HepG2 (cell line): ENCODE results near the gene R3HCC1L. TPM values are rescaled to one million over a fixed set of nuclear protein-coding genes. Genes with fewer than 3 reads are reported as not detected.
A peak's percentile ranks its signal among the peaks of the same experiment; 100 is the strongest.

ENCODE experiments used
- ATAC-seq: fragments of 200-7000 bp; cut with Tn5 transposase; 3 replicates; pipeline ENCODE4 v1.9.1; 2020; ENCODE audit warnings: mild to moderate bottlenecking, moderate library complexity
- BruUV-seq: library from RNA; stranded (reverse); fragments of 400-500 nt; replicated peaks from 2 replicates; lab custom pipeline; 2021; lab: Mats Ljungman, UMichigan
- CTCF ChIA-PET: fragments of 300-600 bp; formaldehyde crosslinking; extraction: SDS; loops from one replicate; lab custom pipeline; 2021; ENCODE audit warnings: low total read pairs, inconsistent platforms, low intra/inter-chr PET ratio; lab: Yijun Ruan, JAX
- POLR2A ChIA-PET: fragments of 350-600 bp; sonication (Branson Sonifier 250); formaldehyde crosslinking; loops from one replicate; lab custom pipeline; 2020; ENCODE audit warnings: antibody characterized with exemption, inconsistent platforms; lab: Yijun Ruan, JAX
- DNase-seq: peaks from one replicate; pipeline ENCODE4 v3.0.0-alpha.2; 2015; ENCODE audit warnings: low spot score
- FAIRE-seq: peaks from 3 replicates; lab custom pipeline; 2011; peaks lifted over from hg19 to GRCh38; lab: Jason Lieb, UNC
- H2AFZ ChIP-seq: one replicate; pipeline ENCODE4 v1.6.1; 2011; ENCODE audit warnings: low read length, inconsistent platforms
- H3K27ac ChIP-seq: fragments of 300-600 bp; 3 replicates; pipeline ENCODE4 v1.8.0; 2011; ENCODE audit warnings: mixed run types, mild to moderate bottlenecking, mixed read lengths, low read length, inconsistent platforms; ENCODE audit not compliant: insufficient read depth; ENCODE audit errors: extremely low read length
- H3K27me3 ChIP-seq, 2 experiments: fragments of 200-600 bp in 1 of 2; 2 replicates in 1 of 2; 3 replicates in 1 of 2; pipeline versions ENCODE4 v1.6.0 to v1.8.0; 2011; ENCODE audit warnings: low read length in 2 of 2, mild to moderate bottlenecking in 2 of 2, moderate library complexity in 2 of 2, inconsistent platforms in 1 of 2; ENCODE audit not compliant: insufficient read depth in 2 of 2, control insufficient read depth in 1 of 2
- H3K36me3 ChIP-seq, 2 experiments: fragments of 200-600 bp in 1 of 2; replicated peaks in 1 of 2; 2 replicates in 1 of 2; 3 replicates in 1 of 2; pipeline versions ENCODE4 v1.5.1 to v1.8.0; 2011; ENCODE audit warnings: low read length in 2 of 2, inconsistent platforms in 1 of 2; ENCODE audit not compliant: insufficient read depth in 2 of 2, control insufficient read depth in 1 of 2
- H3K4me1 ChIP-seq: 2 replicates; pipeline ENCODE4 v1.5.1; 2012; ENCODE audit warnings: low read length, inconsistent platforms; ENCODE audit not compliant: insufficient read depth
- H3K4me2 ChIP-seq: 2 replicates; pipeline ENCODE4 v1.6.0; 2011; ENCODE audit warnings: low read depth, low read length, inconsistent platforms
- H3K4me3 ChIP-seq, 3 experiments: fragments of 200-600 bp in 1 of 3; sonication (generic), shearing (Covaris generic) in 1 of 3; replicated peaks in 1 of 3; 2 replicates each; pipeline ENCODE4 v1.5.1; 2011 to 2016; ENCODE audit warnings: low read length in 3 of 3, inconsistent platforms in 2 of 3, low read depth in 2 of 3, mild to moderate bottlenecking in 2 of 3, control low read depth in 1 of 3, mixed read lengths in 1 of 3; ENCODE audit not compliant: insufficient read depth in 1 of 3
- H3K79me2 ChIP-seq: one replicate; pipeline ENCODE4 v1.6.1; 2011; ENCODE audit warnings: low read length, inconsistent platforms; ENCODE audit not compliant: insufficient read depth
- H3K9ac ChIP-seq: 2 replicates; pipeline ENCODE4 v1.6.0; 2011; ENCODE audit warnings: mild to moderate bottlenecking, low read depth, low read length, inconsistent platforms; ENCODE audit not compliant: insufficient read depth
- H3K9me3 ChIP-seq: 2 replicates; pipeline ENCODE4 v1.5.1; 2012; ENCODE audit warnings: mild to moderate bottlenecking, low read length
- H4K20me1 ChIP-seq: 2 replicates; pipeline ENCODE4 v1.6.0; 2011; ENCODE audit warnings: inconsistent platforms, mild to moderate bottlenecking, low read length, moderate library complexity; ENCODE audit not compliant: insufficient read depth
- BRD4 ChIP-seq: sonication (generic); formaldehyde crosslinking; IDR thresholded peaks from 2 replicates; pipeline ENCODE4 v1.4.0; 2020; ENCODE audit warnings: missing genetic modification reagents
- HNRNPLL ChIP-seq: fragments of 200-400 bp; formaldehyde crosslinking; IDR thresholded peaks from 2 replicates; pipeline ENCODE4 v1.6.1; 2017; ENCODE audit warnings: mild to moderate bottlenecking, low read depth, low read length; ENCODE audit not compliant: poor library complexity, severe bottlenecking
- WGBS: methylation state at CpG from one replicate; pipeline ENCODE4 v1.1.6; 2017; ENCODE audit warnings: low lambda C conversion rate; 5-methylcytosine and 5-hydroxymethylcytosine counted together
- in situ Hi-C: cut with HindIII; loops from 2 replicates; pipeline ENCODE4 v1.10.0; 2017; ENCODE audit warnings: low pct_unique_long_range_greater_than_20kb; ENCODE audit not compliant: extremely low pct_ligation_motif_present
- intact Hi-C: fragments of 100-400 bp; cut with micrococcal nuclease; formaldehyde crosslinking; loops from one replicate; pipeline ENCODE4 v1.10.0; 2022; ENCODE audit not compliant: unreplicated experiment
- polyA plus RNA-seq, 8 experiments: library from polyadenylated mRNA; depleted of rRNA in 3 of 8; stranded (reverse) in 7 of 8; unstranded in 1 of 8; fragments of >200 nt; fragmentation: Illumina TruSeq in 4 of 8; extraction: Trizol in 4 of 8; gene quantifications; 2 replicates each; pipeline versions ENCODE4 v1.2.1 to v1.2.3, GENCODE V29; 2011 to 2016; ENCODE audit warnings: low read depth in 4 of 8, missing spikeins in 1 of 8, mixed read lengths in 1 of 8; ENCODE audit not compliant: insufficient read depth in 1 of 8
- total RNA-seq, 5 experiments: library from RNA; depleted of rRNA; stranded (reverse); fragments of >200 nt; fragmentation: Illumina TruSeq; extraction: Trizol; gene quantifications; 2 replicates each; pipeline ENCODE4 v1.2.3, GENCODE V29; 2016; ENCODE audit warnings: low read depth in 1 of 5
- TF ChIP-seq, protein P1 (sequence below): sonication (generic); formaldehyde crosslinking; IDR thresholded peaks from 2 replicates; pipeline ENCODE4 v1.5.1; 2020; ENCODE audit warnings: missing genetic modification reagents, mild to moderate bottlenecking, borderline replicate concordance
- TF ChIP-seq, protein P2 (sequence below): sonication (generic); formaldehyde crosslinking; IDR thresholded peaks from 2 replicates; pipeline ENCODE4 v1.8.1; 2022; ENCODE audit warnings: low read depth, mild to moderate bottlenecking, missing genetic modification reagents
- TF ChIP-seq, protein P3 (sequence below): sonication (generic); formaldehyde crosslinking; IDR thresholded peaks from 2 replicates; pipeline ENCODE4 v1.5.1; 2020; ENCODE audit warnings: mild to moderate bottlenecking, missing genetic modification reagents, moderate library complexity

Gene R3HCC1L
- total and polyA plus RNA-seq, 2 of the 13 experiments (the other 11 are each of a cell fraction or from before 2014, with no cell fraction given), result 6.5 to 12.2 TPM

DNA sequence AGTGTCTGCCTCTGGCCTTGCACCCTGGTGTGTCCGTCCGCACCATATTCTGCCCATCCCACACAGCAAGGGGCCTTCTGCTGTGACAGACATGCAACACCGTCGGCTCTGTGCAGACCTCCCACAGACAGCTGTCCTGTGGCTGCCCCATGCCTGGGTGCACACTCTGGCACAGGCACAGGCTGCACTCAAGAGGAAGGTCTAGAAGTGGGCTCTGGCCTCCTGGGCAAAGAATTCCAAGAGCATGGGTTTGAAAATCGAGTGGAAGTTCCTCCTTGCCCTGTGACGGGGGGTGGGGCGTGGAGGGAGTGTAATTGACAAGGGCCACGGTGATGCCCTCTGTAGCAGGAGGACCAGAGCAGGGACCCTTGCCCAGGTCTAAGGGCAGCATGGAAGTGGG lies 137.8 kb downstream of the R3HCC1L start:
- H3K27ac ChIP-seq, result no peak overlapping the region
- no peaks in the 10 kb centered on the region for H3K36me3 ChIP-seq
- TF ChIP-seq, protein P1, sequence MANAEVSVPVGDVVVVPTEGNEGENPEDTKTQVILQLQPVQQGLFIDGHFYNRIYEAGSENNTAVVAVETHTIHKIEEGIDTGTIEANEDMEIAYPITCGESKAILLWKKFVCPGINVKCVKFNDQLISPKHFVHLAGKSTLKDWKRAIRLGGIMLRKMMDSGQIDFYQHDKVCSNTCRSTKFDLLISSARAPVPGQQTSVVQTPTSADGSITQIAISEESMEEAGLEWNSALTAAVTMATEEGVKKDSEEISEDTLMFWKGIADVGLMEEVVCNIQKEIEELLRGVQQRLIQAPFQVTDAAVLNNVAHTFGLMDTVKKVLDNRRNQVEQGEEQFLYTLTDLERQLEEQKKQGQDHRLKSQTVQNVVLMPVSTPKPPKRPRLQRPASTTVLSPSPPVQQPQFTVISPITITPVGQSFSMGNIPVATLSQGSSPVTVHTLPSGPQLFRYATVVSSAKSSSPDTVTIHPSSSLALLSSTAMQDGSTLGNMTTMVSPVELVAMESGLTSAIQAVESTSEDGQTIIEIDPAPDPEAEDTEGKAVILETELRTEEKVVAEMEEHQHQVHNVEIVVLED, result no peak
- TF ChIP-seq HNRNPLL (no peak), BRD4 (CRISPR knock-in tag) (no peak)
- TF ChIP-seq, protein P2, sequence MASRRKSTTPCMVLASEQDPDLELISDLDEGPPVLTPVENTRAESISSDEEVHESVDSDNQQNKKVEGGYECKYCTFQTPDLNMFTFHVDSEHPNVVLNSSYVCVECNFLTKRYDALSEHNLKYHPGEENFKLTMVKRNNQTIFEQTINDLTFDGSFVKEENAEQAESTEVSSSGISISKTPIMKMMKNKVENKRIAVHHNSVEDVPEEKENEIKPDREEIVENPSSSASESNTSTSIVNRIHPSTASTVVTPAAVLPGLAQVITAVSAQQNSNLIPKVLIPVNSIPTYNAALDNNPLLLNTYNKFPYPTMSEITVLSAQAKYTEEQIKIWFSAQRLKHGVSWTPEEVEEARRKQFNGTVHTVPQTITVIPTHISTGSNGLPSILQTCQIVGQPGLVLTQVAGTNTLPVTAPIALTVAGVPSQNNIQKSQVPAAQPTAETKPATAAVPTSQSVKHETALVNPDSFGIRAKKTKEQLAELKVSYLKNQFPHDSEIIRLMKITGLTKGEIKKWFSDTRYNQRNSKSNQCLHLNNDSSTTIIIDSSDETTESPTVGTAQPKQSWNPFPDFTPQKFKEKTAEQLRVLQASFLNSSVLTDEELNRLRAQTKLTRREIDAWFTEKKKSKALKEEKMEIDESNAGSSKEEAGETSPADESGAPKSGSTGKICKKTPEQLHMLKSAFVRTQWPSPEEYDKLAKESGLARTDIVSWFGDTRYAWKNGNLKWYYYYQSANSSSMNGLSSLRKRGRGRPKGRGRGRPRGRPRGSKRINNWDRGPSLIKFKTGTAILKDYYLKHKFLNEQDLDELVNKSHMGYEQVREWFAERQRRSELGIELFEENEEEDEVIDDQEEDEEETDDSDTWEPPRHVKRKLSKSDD (CRISPR knock-in tag), result no peak
- TF ChIP-seq, protein P3, sequence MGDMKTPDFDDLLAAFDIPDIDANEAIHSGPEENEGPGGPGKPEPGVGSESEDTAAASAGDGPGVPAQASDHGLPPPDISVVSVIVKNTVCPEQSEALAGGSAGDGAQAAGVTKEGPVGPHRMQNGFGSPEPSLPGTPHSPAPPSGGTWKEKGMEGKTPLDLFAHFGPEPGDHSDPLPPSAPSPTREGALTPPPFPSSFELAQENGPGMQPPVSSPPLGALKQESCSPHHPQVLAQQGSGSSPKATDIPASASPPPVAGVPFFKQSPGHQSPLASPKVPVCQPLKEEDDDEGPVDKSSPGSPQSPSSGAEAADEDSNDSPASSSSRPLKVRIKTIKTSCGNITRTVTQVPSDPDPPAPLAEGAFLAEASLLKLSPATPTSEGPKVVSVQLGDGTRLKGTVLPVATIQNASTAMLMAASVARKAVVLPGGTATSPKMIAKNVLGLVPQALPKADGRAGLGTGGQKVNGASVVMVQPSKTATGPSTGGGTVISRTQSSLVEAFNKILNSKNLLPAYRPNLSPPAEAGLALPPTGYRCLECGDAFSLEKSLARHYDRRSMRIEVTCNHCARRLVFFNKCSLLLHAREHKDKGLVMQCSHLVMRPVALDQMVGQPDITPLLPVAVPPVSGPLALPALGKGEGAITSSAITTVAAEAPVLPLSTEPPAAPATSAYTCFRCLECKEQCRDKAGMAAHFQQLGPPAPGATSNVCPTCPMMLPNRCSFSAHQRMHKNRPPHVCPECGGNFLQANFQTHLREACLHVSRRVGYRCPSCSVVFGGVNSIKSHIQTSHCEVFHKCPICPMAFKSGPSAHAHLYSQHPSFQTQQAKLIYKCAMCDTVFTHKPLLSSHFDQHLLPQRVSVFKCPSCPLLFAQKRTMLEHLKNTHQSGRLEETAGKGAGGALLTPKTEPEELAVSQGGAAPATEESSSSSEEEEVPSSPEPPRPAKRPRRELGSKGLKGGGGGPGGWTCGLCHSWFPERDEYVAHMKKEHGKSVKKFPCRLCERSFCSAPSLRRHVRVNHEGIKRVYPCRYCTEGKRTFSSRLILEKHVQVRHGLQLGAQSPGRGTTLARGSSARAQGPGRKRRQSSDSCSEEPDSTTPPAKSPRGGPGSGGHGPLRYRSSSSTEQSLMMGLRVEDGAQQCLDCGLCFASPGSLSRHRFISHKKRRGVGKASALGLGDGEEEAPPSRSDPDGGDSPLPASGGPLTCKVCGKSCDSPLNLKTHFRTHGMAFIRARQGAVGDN, result peak; percentile 9; the same call in 1 of the 2 replicates
- TF ChIP-seq, all 625 proteins: peak for 1
- intact Hi-C loops, result no loop called here
- Histone ChIP-seq H4K20me1 (no peaks in the 10 kb centered on the region), H2AFZ (no peak overlapping the region), H3K79me2 (no peaks in the 10 kb centered on the region), H3K4me2 (no peak overlapping the region; the same call in 1 of the 2 replicates), H3K4me1 (peaks cover 69% of the 10 kb centered on the region), H3K9ac (no peak overlapping the region), H3K4me3 (no peak overlapping the region), H3K9me3 (no peaks in the 10 kb centered on the region), H3K27me3 (no peaks in the 10 kb centered on the region)
- CTCF ChIA-PET, result no interaction called here
- no peak for ATAC-seq
- POLR2A ChIA-PET, result interaction anchor here (1.2 kb wide), 1 partner anchor 138 kb away, joined by 4 read pairs; the partner anchor contains the start of gene R3HCC1L
- no TSS peak for BruUV-seq
- in situ Hi-C loops, result no loop called here
- 49% methylated on average over 4 of the region's 8 CpGs for WGBS
- DNase-seq, result no peak
- FAIRE-seq, result no peak
